Upper lobe of left lung (tissue), 4 donors: ENCODE results near the gene LY6G5C.

Source experiments
- CTCF ChIP-seq, 6 experiments: fragments of 450-650 bp in 4 of 6; fragments of 200-600 bp in 2 of 6; sonication (generic) in 2 of 6; IDR thresholded peaks; one replicate each; pipeline ENCODE4 v1.5.1; 2016 to 2019; ENCODE audit warnings: antibody characterized with exemption in 6 of 6
- EP300 ChIP-seq, 4 donors: sonication (generic); formaldehyde crosslinking; IDR thresholded peaks; one replicate each; pipeline ENCODE4 v1.5.1; 2017; ENCODE audit warnings: antibody characterized with exemption in 4 of 4, control low read depth in 2 of 4
- POLR2A ChIP-seq, 4 donors: fragments of 450-650 bp; IDR thresholded peaks; one replicate each; pipeline ENCODE4 v1.5.1; 2016 to 2017; ENCODE audit warnings: antibody characterized with exemption in 4 of 4, mild to moderate bottlenecking in 2 of 4
- POLR2AphosphoS5 ChIP-seq, 2 donors: sonication (generic); formaldehyde crosslinking; IDR thresholded peaks; one replicate each; pipeline ENCODE4 v1.5.1; 2017; ENCODE audit warnings: antibody characterized with exemption in 2 of 2

DNA sequence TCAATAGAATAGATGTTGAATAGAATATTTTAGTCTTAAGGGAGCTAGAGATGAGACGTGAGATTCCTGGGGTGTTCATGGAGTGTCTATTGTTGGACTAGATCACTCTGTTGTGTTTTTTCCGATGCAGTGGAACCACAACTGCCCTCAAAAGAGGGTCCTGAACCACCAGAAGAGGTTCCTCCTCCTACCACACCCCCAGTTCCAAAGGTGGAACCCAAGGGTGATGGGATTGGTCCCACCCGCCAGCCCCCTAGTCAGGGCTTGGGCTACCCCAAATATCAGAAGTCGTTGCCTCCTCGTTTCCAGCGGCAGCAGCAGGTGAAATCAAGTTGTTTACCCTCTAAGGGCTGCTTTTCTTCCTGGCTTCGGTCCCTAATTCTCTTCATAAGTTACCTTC is 51.9 kb downstream of the LY6G5C start:
- TF ChIP-seq POLR2A (IDR thresholded peaks at IDR 0.05) (no peak), CTCF (IDR thresholded peaks at IDR 0.05) (no peak), POLR2AphosphoS5 (IDR thresholded peaks at IDR 0.05) (no peak), EP300 (IDR thresholded peaks at IDR 0.05) (no peak)
